IMR-90 (cell line): ENCODE data around the gene PCYT2. TPM values are rescaled to one million over a fixed set of nuclear protein-coding genes. Genes with fewer than 3 reads are reported as not detected.

Source experiments
- ATAC-seq: fragments of 200-7000 bp; cut with Tn5 transposase; 2 replicates; pipeline ENCODE4 v1.9.1; 2020; ENCODE audit warnings: low read depth, mild to moderate bottlenecking, moderate library complexity
- BruUV-seq: library from RNA; stranded (reverse); fragments of 400-500 nt; replicated peaks from 2 replicates; lab custom pipeline; 2021; lab: Mats Ljungman, UMichigan
- CTCF ChIA-PET: fragments of 300-600 bp; formaldehyde crosslinking; extraction: SDS; loops from one replicate; lab custom pipeline; 2021; ENCODE audit warnings: antibody characterized with exemption; lab: Yijun Ruan, JAX
- POLR2A ChIA-PET: fragments of 300-600 bp; sonication (Branson Sonifier 250); formaldehyde crosslinking; loops from one replicate; lab custom pipeline; 2022; ENCODE audit warnings: antibody characterized with exemption; ENCODE audit not compliant: unreplicated experiment; lab: Charles Lee
- DNase-seq: peaks from one replicate; pipeline ENCODE4 v3.0.0; 2013
- H2AFZ ChIP-seq: replicated peaks from 2 replicates; pipeline ENCODE3; 2013; ENCODE audit warnings: low read length, mild to moderate bottlenecking; ENCODE audit not compliant: poor library complexity
- H2AK5ac ChIP-seq: 2 replicates; pipeline ENCODE4 v1.6.1; 2013; ENCODE audit warnings: low read depth, low read length, inconsistent platforms
- H2AK9ac ChIP-seq: replicated peaks from 2 replicates; pipeline ENCODE3; 2013; ENCODE audit warnings: mild to moderate bottlenecking, low read depth, low read length, moderate library complexity; ENCODE audit not compliant: poor library complexity
- H2BK120ac ChIP-seq: 2 replicates; pipeline ENCODE4 v1.6.1; 2013; ENCODE audit warnings: low read depth, low read length, inconsistent platforms
- H2BK15ac ChIP-seq: 3 replicates; pipeline ENCODE4 v1.6.1; 2013; ENCODE audit warnings: low read depth, low read length, inconsistent platforms
- H2BK20ac ChIP-seq: 2 replicates; pipeline ENCODE4 v1.6.1; 2013; ENCODE audit warnings: low read depth, mild to moderate bottlenecking, inconsistent platforms, low read length, moderate library complexity
- H2BK5ac ChIP-seq: 2 replicates; pipeline ENCODE4 v1.6.1; 2013; ENCODE audit warnings: mild to moderate bottlenecking, low read depth, low read length, inconsistent platforms; ENCODE audit not compliant: poor library complexity, severe bottlenecking
- H3K14ac ChIP-seq: replicated peaks from 2 replicates; pipeline ENCODE4 v1.6.1; 2013; ENCODE audit warnings: low read depth, low read length, inconsistent platforms
- H3K18ac ChIP-seq: 2 replicates; pipeline ENCODE4 v1.6.1; 2013; ENCODE audit warnings: low read depth, low read length, control low read depth
- H3K23ac ChIP-seq: 2 replicates; pipeline ENCODE4 v1.6.1; 2013; ENCODE audit warnings: low read depth, low read length, inconsistent platforms
- H3K27ac ChIP-seq: 2 replicates; pipeline ENCODE4 v1.5.1; 2013; ENCODE audit warnings: mild to moderate bottlenecking, control low read depth, low read length; ENCODE audit not compliant: insufficient read depth
- H3K27me3 ChIP-seq: 2 replicates; pipeline ENCODE4 v1.6.1; 2013; ENCODE audit warnings: low read length; ENCODE audit not compliant: control insufficient read depth, insufficient read depth
- H3K36me3 ChIP-seq: 2 replicates; pipeline ENCODE4 v1.6.1; 2013; ENCODE audit warnings: low read length, mixed read lengths; ENCODE audit not compliant: control insufficient read depth, insufficient read depth
- H3K4ac ChIP-seq: 2 replicates; pipeline ENCODE4 v1.6.1; 2013; ENCODE audit warnings: low read depth, low read length, inconsistent platforms
- H3K4me1 ChIP-seq: 2 replicates; pipeline ENCODE4 v1.6.1; 2013; ENCODE audit warnings: low read length, mixed read lengths; ENCODE audit not compliant: control insufficient read depth, insufficient read depth
- H3K4me2 ChIP-seq: 2 replicates; pipeline ENCODE4 v1.6.1; 2013; ENCODE audit warnings: low read depth, mild to moderate bottlenecking, control low read depth, low read length, moderate library complexity
- H3K4me3 ChIP-seq: 2 replicates; pipeline ENCODE4 v1.5.1; 2013; ENCODE audit warnings: low read depth, mild to moderate bottlenecking, control low read depth, low read length, moderate library complexity; ENCODE audit not compliant: insufficient read depth
- H3K56ac ChIP-seq: 2 replicates; pipeline ENCODE4 v1.6.1; 2013; ENCODE audit warnings: low read length, inconsistent platforms; ENCODE audit not compliant: insufficient read depth; ENCODE audit errors: extremely low read depth
- H3K79me1 ChIP-seq, 2 experiments: 2 replicates each; pipeline ENCODE4 v1.6.1; 2013; ENCODE audit warnings: low read length in 2 of 2, inconsistent platforms in 1 of 2, low read depth in 1 of 2
- H3K9ac ChIP-seq: 2 replicates; pipeline ENCODE4 v1.6.1; 2013; ENCODE audit warnings: low read depth, low read length, control low read depth
- H3K9me1 ChIP-seq: 2 replicates; pipeline ENCODE4 v1.6.1; 2013; ENCODE audit warnings: low read length, inconsistent platforms; ENCODE audit not compliant: insufficient read depth
- H3K9me3 ChIP-seq: 2 replicates; pipeline ENCODE4 v1.6.1; 2013; ENCODE audit warnings: low read length; ENCODE audit not compliant: control insufficient read depth, insufficient read depth
- H4K20me1 ChIP-seq: 2 replicates; pipeline ENCODE4 v1.6.1; 2013; ENCODE audit warnings: low read length, inconsistent platforms; ENCODE audit not compliant: insufficient read depth
- H4K5ac ChIP-seq: 2 replicates; pipeline ENCODE4 v1.6.1; 2013; ENCODE audit warnings: mild to moderate bottlenecking, low read depth, low read length, control low read depth
- H4K8ac ChIP-seq, 2 experiments: 2 replicates each; pipeline ENCODE4 v1.6.1; 2013; ENCODE audit warnings: low read depth in 2 of 2, low read length in 2 of 2, control low read depth in 1 of 2, inconsistent platforms in 1 of 2
- H4K91ac ChIP-seq: 2 replicates; pipeline ENCODE4 v1.6.1; 2013; ENCODE audit warnings: low read depth, low read length, inconsistent platforms; ENCODE audit not compliant: insufficient read depth
- BHLHE40 ChIP-seq: fragments of 150-350 bp; IDR thresholded peaks from 2 replicates; pipeline ENCODE4 v1.6.1; 2016; ENCODE audit warnings: mild to moderate bottlenecking, low read depth, low read length
- WGBS, 2 experiments: methylation state at CpG; one replicate each; pipeline versions ENCODE4 v1.1.5 to v1.1.7; 2013; ENCODE audit warnings: missing lambda C conversion rate in 2 of 2; ENCODE audit not compliant: insufficient read length in 1 of 2; ENCODE audit errors: extremely low coverage in 2 of 2; 5-methylcytosine and 5-hydroxymethylcytosine counted together
- dilution Hi-C: fragments of 300-500 bp; cut with HindIII; formaldehyde crosslinking; loops from one replicate; pipeline ENCODE4 v1.14.3; 2018; ENCODE audit warnings: low sequenced_read_pairs; ENCODE audit not compliant: unreplicated experiment
- in situ Hi-C: fragments of 300-500 bp; cut with MboI; formaldehyde crosslinking; loops from 3 replicates; pipeline ENCODE4 v1.14.3; 2019; ENCODE audit warnings: low sequenced_read_pairs, inconsistent platforms, mixed read lengths
- intact Hi-C: fragments of 100-400 bp; cut with micrococcal nuclease; formaldehyde crosslinking; loops from 2 replicates; pipeline ENCODE4 v1.10.0; 2022
- polyA plus RNA-seq, 3 experiments: library from polyadenylated mRNA; depleted of rRNA; stranded (reverse); fragments of >200 nt; gene quantifications; 2 replicates each; pipeline ENCODE4 v1.2.3, GENCODE V29; 2012; ENCODE audit warnings: low replicate concordance in 1 of 3
- total RNA-seq: library from RNA; depleted of rRNA; stranded (reverse); fragments of >200 nt; gene quantifications from 2 replicates; pipeline ENCODE4 v1.2.3, GENCODE V29; 2012

Gene PCYT2
- total and polyA plus RNA-seq, 2 of the 4 experiments (the other 2 are of a cell fraction), result 37.3 to 38.5 TPM

- H2BK5ac ChIP-seq, result no peak overlapping the region
- no peak overlapping the region for H2AK9ac ChIP-seq
- no peak overlapping the region for H3K27ac ChIP-seq
- POLR2A ChIA-PET, result no interaction called here
- no peak overlapping the region for H2BK120ac ChIP-seq
- DNase-seq, result no peak
- no peak for ATAC-seq
- peak overlapping the region; percentile 3 for H2AFZ ChIP-seq
- dilution Hi-C loops (no loop called here), in situ Hi-C loops (no loop called here), intact Hi-C loops (no loop called here)
- H3K9ac ChIP-seq, result no peak overlapping the region
- no peak overlapping the region for H2AK5ac ChIP-seq
- H3K4me1 ChIP-seq, result no peaks in the 10 kb centered on the region
- H3K79me1 ChIP-seq, result peaks cover 2 to 4% of the 10 kb centered on the region in 2 experiments; a peak in 3 of 4 replicates
- H3K9me1 ChIP-seq, result no peaks in the 10 kb centered on the region
- peaks cover 25% of the 10 kb centered on the region for H3K27me3 ChIP-seq
- H3K4me3 ChIP-seq, result no peak overlapping the region
- no peak overlapping the region for H4K5ac ChIP-seq
- H2BK15ac ChIP-seq, result no peak overlapping the region
- WGBS, 2 experiments, result 49% methylated on average over 23 of the region's 30 CpGs; no CpG with 5 or more reads in 1 of the 2 experiments
- H2BK20ac ChIP-seq, result no peak overlapping the region
- H3K23ac ChIP-seq, result no peak overlapping the region
- H3K9me3 ChIP-seq, result no peaks in the 10 kb centered on the region
- H3K4me2 ChIP-seq, result no peak overlapping the region
- H3K18ac ChIP-seq, result no peak overlapping the region
- H3K56ac ChIP-seq, result no peak overlapping the region
- H4K91ac ChIP-seq, result no peak overlapping the region
- no peak overlapping the region for H4K8ac ChIP-seq
- CTCF ChIA-PET, result no interaction called here
- no peak for TF ChIP-seq BHLHE40
- no TSS peak for BruUV-seq
- H3K14ac ChIP-seq, result no peak overlapping the region
- no peaks in the 10 kb centered on the region; the same call in 1 of the 2 replicates for H4K20me1 ChIP-seq
- H3K36me3 ChIP-seq, result no peaks in the 10 kb centered on the region
- no peak overlapping the region for H3K4ac ChIP-seq
Observed at GRCh38 chr17:81941484-81942166, 30.4 kb upstream of the PCYT2 start.
